Smooth muscle cell of the brain vasculature (primary cell): ENCODE data around the gene DPYD.
A peak's percentile ranks its signal among the peaks of the same experiment; 100 is the strongest.
"Not testable (repeated sequence)": the region's sequence is repeated elsewhere in the genome, so short reads cannot be mapped to it uniquely, and the experiment has no call there.

Experiments
- DNase-seq: peaks from one replicate; pipeline ENCODE4 v3.0.0-alpha.2; 2012; ENCODE audit warnings: low read depth, low spot score

The DPYD gene

DNA sequence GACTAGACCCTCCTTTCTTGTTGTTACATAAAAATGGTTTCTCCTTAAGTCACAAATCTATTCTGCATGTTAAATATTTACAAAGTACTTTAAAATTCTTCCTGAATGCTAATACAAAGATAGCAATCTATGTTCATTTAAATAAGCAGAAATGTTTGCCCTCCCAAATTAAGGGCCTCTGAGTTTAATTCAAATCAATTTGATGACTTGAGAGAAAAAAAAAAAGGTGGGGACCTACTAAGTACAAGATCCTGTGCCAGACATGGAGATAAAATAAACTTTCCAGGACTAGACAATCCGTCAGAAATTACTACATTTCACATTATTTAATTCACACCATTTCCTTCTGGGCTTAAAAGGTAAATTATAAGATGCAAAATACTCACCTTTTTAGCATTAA lies 548.3 kb downstream of the DPYD start:
- DNase-seq, result no peak

DNA sequence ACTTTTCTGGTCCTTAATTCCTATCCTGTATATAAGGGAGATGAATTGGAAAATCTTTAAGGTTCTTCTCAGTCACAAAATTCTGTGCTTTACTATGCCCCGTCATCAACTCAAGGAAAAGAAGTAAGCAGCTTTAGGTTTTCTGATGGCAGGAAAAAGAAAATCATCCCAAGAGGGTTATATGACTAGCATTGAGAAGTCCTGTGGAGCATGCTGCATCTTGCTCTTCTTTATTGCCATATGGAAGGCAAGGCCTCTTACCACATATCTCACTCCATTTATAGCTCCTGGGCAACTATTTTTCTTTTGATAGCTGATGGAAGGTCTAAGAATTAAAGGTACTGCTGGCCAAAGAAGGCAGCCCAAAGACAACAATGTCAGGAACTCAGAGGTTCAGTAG lies 552.5 kb downstream of the DPYD start:
- no peak for DNase-seq

DNA sequence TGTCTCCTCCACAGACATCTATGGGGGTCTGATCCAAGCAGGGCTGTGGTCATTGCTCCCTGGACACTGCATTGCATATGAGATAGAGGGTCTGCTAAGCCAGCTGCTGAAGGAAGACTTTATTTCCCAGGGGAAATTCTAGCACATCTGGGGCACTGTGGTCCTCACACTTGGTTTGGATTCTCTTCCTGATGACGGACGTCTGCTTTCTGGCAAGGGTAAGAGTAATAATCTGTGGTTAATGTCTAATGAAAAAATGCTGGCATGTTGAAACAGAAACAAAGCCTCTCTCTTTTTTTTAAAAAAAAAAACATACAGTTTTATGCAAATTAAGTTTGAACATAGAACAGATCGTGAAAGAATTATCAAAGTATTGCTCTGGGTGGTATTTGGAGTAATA lies 553.9 kb downstream of the DPYD start:
- no peak for DNase-seq

DNA sequence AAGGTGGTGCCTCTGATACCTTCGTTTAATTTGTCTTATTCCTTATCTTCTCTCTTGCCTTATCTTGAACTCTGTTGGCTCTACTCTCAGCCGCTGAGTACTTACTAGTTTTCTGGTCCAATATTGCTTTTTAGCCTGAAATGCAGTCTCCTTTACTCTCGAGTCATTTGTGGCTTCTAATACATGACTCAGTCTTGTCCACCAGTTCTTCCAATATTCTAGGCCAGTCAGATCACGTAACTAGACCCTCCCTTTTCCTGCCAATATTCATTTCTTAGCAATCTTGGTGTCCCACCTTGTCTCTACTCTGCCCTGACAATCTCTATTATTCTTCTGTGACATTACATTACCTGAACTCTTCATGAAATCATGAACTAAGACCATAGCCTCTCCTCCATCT lies 555.8 kb downstream of the DPYD start:
- DNase-seq, result no peak

DNA sequence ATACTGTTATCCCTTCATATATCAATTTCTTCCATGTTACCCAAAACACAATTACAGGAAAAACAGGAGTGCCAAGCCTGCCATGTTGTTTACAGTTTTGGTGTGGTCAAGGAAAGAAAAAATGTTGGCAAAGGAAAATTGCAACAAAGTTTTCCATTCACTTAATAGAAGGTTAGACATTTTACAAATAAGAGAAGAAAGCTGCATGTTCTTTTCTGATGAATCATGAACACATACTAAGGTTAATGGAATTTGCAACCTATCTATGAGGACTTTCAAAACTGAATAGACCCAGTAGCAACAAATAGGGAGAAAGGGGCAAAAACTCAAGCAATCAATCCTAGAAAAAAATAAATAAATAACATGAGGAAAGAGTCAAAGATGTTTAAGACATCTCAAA lies 556.7 kb downstream of the DPYD start:
- no peak for DNase-seq

DNA sequence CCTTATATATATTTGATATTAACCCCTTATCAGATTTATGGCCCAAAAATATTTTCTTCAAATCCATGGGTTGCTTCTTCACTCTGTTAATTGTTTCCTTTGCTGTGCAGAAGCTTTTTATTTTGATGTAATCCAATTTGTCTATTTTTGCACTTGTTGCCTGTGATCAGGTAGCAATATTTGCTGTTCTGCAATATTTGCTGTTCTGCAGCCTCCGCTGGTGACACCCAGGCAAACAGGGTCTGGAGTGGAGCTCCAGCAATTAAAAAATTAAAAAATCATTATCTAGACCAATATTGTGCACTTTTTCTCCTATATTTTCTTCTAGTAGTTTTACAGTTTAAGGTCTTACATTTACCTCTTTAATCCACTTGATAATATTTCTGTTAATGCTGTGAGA lies 564.5 kb downstream of the DPYD start:
- DNase-seq, result no peak

DNA sequence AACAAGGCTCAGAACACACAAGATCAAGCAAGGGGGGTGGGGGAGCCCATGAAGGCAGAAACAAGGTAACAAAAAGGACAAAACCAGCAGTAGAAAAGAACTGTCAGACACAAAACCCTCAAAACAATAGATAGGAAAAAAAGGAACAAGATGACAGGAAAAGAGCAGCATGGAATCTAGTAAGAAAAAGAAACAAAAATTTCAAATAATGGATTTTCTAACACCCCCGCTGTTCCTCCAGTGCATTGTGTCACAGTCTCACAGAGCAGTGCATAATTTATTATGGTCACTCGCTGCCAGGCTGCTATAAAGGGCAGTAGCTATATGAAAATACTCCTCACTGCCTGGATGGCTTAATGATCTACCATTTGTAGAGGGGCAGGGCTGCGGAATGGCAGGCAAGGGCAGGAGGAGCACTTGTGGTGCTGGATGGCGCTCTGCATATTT lies 567.9 kb downstream of the DPYD start:
- DNase-seq, result no peak

DNA sequence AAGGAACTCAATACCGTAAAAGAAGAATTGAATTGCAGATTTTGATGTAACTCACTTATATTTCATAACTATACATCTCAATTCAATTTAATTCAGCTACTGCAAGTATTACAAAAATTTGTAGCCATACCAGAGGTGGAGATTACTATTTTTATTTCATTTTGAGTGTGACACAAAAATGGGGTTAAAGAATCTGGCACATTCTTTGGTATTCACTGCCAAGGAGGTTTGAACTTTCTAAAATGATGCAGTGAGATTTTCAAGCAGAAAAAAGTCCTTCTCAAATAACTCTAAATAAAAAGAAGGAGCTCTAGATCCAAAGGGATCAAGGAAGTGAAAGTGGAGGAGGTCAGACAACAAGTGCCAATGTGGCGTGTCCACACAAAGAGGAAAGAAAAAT lies 569.0 kb downstream of the DPYD start:
- no peak for DNase-seq

DNA sequence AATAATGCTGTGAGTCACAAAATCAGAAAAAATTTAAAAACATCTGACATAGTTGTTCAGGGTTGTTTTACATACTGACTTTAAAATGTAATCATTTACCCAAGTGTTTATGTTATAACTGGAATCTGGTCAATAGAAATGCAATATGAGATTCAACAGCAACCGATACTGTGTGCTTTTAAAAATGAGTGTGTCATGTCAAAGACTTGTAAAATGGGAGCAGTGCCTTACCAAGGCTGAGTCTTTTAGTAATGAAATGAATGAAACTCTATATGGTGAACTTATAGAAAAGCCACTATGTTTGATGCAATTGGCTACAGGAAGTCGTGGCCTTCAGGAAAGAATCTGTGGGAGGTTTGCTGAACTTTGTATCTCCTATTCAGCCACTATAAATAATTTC lies 570.2 kb downstream of the DPYD start:
- DNase-seq, result no peak

DNA sequence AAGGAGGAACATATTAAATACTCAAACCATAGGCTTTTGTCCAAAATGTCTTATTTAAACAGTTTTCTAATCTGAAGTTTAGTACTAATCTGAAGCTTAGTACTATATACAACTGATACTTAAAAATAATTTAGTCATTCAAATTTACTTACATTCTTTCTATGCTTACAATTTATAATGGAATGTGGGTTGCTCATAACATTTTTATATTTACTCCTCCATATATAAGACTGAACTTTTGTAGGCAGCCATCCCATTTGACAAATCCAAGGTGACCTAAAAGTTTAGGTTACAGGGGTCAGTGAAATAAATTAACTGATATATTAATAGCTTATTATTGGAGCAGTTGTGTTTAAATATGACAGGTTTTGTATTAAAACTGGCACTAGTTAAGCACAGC lies 570.6 kb downstream of the DPYD start:
- DNase-seq, result no peak

DNA sequence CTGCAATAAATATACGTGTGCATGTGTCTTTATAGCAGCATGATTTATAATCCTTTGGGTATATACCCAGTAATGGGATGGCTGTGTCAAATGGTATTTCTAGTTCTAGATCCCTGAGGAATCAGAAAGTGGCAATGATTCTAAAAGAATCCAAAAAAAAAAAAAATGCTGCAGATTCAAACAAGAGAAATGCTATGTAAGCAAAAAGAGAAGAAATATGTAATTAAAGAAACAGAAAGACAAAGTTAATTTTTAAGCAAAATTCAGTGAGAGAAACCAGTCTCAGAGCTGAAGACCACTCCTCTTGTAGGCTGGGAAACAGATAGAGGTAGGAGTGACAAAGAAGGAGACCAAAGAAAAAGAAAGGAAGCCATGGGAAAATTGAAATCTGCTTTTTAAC lies 571.0 kb downstream of the DPYD start:
- not testable (repeated sequence) for DNase-seq

DNA sequence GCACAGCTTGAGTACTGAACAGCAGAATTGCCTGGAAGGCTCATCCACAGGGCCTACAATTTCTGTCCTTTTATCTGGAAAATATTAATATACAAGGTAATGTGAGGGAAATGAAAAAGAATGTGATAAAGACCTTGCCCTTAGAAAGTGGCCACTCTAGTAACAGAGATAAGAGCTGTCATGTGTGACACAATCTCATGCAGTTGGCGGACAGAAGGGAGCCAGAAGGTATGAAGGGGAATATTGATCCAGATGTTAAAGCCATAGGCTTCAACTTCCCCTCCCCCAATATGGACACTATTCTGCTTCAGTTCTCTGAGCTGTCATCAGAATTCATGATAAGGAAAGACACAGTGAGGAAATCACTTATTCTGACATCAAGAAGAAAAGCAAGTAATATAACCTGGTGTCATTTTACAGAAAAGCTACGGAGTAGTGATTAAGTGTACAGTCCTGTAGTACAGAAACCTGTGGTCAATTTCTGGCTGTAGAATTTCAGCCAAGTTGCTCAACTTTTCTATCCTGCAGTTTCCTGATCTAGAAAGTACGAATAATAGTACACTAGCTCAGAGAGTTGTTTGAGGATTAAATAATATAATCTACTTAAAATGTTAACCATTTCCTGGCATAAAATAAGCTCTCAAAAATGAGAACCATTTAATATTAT lies 572.1 kb downstream of the DPYD start:
- DNase-seq, result no peak

DNA sequence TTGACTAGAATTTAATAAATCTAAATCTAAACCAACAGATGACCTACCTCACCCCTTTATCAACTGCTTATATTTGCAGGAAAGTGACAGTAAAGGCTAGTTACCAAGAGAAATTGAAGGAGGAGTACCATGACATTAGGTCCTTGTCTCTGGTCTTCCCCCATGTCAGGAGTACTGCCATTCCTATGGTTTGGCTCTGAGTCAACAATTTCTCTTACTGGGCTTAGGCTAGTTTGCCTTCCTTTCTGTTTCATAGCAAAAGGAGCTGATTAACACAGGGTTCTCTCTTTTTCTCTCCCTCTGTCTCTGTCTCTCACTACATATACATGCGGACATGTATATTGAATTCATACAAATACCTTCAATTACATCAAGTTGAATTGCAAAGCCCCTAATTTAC lies 579.9 kb downstream of the DPYD start:
- DNase-seq, result peak; percentile 21

DNA sequence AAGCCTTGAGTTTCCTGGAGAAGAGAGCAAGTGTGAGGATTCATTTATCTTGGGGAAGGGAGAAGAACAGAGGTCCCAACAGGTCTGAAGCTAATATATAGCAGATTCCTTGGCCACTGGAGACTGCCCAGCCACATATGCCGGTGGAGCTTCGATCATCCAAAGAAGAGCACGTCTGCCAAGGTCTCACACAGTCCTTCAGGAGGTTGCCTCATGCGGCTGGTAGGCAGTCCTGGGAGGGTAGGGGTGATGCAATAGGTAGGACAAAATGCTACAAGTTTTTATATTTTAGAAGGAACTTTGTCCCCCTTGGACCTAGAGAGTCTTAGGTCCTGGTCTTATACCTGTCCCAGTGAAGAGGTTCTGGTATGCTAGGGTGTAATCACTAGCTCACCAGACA lies 582.5 kb downstream of the DPYD start:
- DNase-seq, result no peak

DNA sequence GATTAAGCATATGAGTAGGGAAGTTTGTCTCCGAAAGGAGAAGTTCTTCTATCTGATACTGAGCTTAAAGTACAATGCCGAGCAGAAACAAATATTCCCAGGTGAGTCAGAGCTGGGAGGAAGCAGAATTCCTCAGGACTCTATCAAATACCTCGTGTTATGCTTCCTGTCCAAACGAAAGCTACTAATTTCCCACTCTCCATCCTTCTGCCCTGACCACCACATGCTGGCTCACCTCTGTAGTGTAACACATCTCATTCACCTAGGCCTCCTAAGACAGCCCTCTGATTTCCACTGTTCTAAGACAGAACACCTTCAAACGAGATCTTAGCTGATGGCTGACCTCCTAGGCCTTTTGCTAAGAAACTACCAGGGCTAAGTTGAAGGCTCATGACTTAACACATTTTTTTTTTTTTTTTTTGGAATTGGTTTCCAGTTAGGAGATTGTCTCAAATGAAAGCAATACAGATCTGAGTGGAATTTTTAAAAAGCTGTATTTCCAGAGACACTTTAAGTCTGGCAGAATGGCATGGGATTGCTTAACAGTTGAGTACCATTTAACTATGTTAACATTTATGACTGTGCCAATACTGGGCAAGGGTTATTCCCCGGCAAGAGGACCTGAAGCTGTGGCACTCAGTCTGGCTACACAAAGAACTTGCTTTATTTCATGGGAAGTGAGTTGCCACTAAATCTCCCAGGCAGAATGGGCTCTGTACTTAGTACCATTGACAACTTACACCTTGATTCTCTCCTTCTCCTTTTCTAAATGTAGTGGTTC lies 583.4 kb downstream of the DPYD start:
- no peak for DNase-seq

DNA sequence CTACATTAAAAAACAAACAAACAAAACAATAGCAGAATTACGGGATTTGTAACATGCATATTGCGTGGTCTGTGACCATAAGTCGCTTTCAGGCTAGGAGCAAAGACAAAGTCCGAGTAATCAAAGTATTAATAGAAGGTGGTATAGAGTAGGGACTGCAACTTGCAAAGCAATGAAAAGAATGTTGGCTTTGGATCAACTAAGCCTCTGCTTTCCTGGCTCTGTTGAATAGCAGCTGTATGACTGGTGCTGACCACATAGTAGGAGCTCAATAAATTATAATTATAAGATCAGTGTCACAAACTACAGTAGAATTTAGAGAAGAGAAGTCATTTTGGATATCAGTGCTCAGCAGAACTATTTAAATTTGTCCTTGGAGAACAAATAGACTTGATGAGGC lies 586.4 kb downstream of the DPYD start:
- no peak for DNase-seq

DNA sequence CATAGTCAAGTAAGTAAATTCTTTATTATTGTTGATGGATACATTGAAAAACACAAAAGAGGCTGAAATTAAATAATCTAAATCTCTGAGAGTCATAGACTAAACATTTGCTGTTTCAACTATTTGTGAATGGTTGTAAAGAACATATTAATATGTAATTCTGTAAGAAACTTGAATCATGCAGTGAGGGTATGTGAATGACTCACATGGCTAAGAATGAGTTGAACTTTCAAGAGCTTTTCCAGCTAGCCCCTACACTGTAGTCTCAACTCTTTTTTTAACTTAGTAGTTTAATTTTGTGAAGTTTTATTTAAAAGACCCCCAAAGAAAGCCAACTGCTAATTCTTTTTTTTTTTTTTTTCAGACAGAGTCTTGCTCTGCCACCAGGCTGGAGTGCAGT lies 588.1 kb downstream of the DPYD start:
- peak; percentile 18 for DNase-seq

DNA sequence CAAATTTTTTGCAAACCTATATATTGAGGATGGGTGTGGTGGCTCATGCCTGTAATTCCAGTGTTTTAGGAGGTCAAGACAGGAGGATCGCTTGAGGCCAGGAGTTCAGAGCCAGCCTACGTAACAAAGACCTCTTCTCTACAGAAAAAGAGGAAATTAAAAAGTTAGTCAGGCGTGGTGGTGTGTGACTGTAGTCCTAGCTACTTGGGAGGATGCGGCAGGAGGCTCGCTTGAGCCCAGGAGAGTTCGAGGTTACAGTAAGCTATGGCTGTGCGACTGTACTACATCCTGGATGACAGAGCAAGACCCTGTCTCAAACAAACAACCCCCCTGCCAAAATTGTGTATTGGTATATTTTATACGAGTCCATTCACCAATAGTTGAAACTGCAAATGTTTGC lies 589.7 kb downstream of the DPYD start:
- no peak for DNase-seq

DNA sequence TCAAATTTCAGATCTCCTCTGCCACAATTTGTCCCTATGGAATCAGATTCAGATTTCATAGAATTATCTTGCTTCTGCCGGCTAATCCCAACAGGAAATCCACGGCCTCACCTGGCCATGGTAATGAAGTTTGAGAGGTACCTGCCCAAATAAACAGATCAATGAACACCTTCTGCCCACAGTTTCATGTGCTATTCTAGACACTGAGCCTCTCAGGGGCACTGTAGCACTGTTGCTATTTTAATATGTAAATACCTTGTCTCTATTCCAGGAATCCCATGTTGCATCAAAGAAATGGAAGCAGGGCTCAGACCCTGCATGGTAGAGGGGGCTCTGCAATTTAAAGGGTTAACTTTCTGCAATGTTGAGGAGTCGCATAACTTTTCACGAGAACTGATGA lies 606.1 kb downstream of the DPYD start:
- DNase-seq, result no peak

DNA sequence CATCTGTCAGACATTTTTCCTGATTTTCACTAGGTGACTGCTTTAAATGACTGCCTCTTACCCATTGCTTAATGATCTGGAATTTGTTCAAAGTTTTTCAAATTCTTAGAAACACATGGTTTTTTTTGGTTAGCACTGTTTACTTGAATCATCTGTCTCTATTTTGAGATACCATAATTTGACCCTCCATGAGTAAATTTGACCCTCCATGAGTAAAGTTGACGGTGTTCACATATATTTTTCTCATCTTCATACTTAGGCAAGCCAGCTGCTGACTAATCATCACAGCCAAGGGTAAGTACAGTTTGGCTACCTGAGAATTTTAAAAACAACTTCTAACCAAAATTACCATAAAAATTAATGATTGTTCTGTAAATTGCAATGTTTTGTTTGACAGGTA lies 612.7 kb downstream of the DPYD start:
- no peak for DNase-seq

DNA sequence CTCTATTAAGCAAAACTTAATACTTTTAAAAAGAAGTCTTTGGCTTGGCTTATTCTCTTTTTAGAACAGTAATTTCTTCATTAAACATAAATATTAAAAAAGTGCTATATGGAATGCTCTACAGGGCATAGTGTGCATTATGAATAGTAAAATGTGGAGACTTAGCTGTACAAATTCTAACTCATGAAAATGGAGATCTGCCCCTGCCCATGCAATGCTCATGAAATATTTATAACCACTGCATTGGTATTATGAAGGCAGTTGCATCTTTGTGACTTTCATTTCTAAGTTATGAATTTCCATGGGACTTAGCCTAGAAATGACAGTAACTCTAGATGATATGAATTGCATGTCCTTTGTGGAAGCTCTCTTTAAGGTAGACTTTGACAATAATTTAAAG lies 613.3 kb downstream of the DPYD start:
- no peak for DNase-seq

DNA sequence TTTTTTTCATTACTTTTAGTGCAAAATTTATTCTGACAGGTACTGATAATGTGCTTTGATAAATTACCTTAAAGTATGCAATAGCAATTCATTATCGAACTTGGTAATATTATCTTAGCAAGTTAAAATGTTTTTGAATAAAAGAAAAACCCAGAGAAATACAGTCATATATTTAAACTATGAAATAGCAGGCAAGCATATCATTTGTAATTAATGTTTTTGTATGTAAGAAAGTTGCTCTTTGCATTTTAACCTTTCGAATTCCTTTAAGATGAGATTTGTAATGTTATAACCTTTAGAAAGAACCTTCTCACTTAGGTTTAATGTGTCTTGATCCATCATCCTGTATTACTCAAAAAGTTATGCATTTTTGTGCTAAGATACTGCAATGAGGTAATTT lies 613.7 kb downstream of the DPYD start:
- DNase-seq, result no peak

DNA sequence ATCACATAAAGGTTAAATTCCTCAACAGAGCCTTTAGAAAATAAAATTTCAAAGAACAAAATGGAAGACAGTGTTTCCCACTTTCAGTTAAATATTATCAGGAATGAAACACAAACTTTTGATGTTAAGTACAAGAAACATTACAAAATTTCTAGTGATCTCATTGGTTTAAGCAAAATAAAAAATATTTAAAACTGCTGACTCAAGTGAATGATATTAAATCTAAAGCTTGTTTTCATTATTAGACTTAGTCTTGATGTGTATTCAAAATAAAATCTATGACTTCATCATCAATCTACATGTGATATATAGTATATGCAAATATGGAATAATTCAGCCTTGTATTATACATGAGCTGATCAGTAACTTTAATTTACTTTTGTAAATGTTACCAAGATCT lies 614.3 kb downstream of the DPYD start:
- DNase-seq, result no peak

DNA sequence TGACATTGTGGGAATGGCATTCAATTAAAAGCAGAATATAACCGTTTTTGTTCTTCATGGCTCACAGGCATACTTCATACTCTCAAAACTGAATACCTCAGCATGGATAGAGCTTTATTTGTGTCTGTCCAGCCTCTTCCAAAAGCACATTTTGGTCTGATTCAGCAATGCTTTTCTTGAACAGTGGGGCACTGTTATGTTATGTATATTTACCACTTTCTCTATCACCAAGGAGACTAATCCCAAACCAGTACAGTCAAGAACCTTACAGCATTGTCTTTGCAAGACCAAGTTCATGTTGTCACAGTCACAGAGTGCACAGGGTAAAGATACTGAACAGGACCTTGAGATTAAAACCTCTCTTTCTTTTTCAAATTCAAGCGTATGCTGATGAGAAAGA lies 616.5 kb downstream of the DPYD start:
- no peak for DNase-seq
